GM18517 (cell line): ENCODE results near the gene TMX3.

Source experiments
- ATAC-seq: cut with Tn5 transposase; IDR thresholded peaks from one replicate; pipeline ENCODE4 v1.9.1; 2021; ENCODE audit warnings: mild to moderate bottlenecking, moderate library complexity; ENCODE audit not compliant: unreplicated experiment

TMX3 gene, protein sequence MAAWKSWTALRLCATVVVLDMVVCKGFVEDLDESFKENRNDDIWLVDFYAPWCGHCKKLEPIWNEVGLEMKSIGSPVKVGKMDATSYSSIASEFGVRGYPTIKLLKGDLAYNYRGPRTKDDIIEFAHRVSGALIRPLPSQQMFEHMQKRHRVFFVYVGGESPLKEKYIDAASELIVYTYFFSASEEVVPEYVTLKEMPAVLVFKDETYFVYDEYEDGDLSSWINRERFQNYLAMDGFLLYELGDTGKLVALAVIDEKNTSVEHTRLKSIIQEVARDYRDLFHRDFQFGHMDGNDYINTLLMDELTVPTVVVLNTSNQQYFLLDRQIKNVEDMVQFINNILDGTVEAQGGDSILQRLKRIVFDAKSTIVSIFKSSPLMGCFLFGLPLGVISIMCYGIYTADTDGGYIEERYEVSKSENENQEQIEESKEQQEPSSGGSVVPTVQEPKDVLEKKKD

DNA sequence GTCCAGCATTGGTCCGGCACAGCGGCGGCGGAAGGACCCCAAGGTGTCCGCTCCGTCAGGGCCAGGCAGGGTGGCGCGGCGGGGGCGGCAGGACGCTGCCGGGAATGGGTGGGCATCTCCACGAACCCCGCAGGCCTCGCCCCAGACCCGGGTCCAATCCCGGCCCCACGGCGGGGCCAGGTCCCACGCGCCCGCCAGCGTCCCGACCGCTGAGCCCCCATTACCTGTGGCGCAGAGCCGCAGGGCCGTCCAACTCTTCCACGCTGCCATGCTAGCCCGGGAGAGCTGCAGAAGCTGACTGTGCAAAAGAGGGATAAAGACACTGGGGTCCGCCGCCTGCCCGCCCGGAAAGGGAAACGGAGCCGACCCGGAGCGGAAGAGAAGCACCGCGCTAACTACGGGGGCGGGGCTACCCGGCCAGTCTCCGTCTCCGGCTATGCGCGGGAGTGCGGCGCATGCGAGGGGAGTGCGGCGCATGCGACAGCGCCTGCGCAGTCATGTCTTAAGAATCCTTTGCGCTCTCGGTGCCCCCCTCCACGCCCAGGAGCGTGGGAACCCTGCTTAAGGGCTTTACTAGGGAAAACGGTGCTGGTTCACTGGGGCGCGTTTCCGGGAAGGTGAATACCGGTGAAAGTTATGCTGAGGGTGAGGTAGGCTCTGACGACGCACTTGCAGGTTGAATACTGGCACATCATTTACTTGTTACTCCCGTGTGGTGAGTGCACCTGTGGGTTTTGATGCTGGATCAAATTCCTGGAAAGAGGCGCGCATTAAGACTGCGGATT, at the start of gene TMX3:
TMX3 (minus strand) TSS at position 397 of the 785 bp plus-strand sequence; CDS start at position 270, 127 bp downstream.
- peak; percentile 91 for ATAC-seq

DNA sequence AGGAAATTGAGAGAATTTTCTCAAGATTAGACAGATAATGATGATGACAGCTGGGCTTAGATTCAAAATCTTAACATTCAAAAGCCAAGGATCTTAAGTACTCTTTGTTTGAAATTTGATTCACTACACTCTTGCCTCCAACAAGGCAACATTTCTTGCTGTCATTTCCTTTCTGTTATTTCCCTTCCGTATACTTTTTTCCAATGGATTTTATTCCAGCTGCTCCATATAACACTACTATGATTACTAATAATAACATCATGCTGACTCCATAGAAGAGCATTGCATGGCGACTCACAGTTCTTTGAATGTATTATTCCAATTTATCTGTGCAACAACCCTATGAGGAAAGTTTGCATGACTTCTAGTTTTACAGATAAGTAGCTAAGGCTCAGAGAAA, 49.1 kb upstream of the TMX3 start:
- ATAC-seq, result no peak

DNA sequence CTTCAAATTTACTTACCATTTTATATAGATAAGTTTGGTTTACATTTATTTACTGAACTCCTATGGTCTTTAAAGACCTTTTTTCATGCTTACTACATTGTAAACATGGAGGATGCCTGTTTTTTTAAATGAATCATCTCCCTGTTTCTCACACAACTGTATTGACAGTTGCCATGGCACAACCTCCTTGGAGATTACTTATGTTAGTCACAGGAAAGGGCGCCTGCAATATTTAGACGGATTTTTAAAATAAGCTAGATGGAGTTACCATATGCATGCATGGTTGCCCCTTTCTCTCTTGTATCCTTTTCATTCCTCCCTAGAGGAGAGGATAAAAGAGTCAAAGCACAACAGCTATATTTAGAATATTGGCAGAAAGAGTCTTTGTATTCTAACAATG, 48.2 kb upstream of the TMX3 start:
- no peak for ATAC-seq

DNA sequence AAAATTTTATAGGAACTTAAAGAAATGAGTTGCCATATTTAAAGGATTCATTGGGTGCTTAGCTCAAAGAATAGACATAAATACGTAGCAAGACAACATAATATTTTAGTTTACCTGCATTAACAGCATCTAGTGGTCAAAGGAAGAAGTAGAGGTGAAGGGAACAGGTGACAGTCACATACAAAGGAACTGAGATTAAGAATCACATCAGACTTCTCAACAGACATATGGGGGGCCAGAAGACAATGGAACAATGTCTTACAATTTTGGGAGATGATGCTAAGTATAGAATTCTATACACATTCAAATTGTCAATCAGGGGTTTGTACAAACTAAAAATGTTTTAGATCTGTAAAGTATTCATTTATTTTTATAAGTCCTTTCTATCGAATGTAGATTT, 44.4 kb upstream of the TMX3 start:
- no peak for ATAC-seq

DNA sequence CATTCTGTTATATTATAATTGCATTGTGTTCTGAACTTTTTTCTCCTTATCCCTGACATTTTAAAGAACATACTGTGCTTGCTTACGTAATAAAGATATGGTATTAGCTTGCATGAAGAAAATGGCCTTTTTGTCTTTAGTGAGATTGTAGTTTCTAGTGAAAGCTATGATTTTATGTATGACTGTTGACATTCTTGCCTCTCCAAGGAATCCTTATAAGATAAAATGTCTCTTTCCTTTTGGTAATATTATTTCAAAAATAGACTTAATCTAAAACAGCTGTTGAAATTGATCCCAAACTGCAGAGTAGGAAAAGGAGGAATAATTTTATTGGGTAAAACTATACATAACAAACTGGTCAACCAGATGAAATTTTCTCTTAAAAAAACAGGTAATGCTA, 42.2 kb upstream of the TMX3 start:
- no peak for ATAC-seq

DNA sequence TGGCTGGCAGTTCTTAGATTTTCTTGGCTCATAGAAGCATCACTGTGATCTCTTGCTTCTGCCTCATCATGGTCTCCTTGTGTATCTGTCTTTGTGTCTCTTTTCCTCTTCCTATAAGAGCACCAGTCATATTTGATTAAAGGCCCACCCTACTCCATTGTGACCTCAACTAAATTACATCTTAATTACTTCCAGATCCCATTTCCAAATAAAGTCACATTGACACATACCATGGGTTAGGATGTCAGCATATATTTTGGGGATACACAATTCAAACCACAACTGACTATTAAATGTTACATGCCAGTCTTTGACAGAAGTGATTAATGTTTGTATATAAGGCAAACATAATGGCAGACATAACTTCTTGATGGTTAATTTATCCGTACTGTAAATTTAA, 27.3 kb upstream of the TMX3 start:
- no peak for ATAC-seq

DNA sequence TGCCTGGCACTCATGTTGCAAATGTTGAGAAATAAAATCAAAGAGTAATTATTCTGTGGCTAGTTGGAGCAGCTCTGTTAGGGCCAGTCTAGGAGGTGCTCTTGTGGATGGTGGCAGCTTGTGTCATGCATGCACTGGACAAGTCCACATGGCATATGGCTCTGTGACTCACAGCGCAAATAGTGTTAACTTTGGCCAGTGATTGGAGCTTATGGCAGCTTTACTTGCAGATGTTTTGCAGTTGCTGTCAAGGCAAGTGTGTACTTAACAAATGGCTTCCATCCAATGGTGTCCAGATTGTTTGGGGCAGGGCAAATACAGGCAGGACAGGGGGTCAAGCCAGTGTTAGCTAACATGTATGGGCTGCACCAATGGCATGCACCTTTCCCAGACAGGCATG, 26.1 kb upstream of the TMX3 start:
- ATAC-seq, result no peak

DNA sequence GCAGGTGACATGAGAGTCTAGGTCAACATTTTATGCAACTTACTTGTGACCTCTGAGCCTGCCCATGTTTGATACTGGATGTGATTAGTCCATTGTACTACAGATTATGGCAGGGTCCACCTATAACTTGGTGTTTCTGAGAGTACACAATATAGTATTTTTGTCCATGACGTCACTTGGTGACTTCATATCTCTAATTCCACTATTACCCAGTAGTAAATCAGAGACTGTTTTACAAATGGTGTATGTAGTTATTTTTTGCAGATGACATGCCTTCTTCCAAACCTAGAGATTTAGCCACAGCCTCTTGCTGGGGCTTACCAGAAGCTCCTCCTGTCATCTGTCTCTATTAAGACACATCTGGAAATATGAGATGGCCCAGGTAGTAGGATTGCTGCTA, 24.6 kb upstream of the TMX3 start:
- no peak for ATAC-seq

DNA sequence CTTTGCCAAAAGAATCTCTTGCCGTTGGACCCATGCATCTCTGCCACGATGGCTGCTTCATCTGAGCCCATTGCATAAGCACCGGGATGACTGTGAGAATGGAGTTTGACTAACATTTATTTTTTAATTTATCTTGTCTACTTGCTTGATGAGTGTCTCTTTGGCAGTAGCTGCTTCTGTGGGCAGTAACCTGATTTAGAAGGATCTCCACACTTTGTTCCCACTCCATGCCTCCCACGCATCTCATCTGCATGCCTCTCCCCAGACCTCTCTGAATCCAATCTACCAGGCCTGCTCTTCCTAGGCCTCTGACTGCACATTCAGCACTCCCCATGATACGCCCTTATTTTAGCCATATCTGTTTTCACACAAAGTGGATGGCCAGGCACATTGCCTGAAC, 23.7 kb upstream of the TMX3 start:
- no peak for ATAC-seq

DNA sequence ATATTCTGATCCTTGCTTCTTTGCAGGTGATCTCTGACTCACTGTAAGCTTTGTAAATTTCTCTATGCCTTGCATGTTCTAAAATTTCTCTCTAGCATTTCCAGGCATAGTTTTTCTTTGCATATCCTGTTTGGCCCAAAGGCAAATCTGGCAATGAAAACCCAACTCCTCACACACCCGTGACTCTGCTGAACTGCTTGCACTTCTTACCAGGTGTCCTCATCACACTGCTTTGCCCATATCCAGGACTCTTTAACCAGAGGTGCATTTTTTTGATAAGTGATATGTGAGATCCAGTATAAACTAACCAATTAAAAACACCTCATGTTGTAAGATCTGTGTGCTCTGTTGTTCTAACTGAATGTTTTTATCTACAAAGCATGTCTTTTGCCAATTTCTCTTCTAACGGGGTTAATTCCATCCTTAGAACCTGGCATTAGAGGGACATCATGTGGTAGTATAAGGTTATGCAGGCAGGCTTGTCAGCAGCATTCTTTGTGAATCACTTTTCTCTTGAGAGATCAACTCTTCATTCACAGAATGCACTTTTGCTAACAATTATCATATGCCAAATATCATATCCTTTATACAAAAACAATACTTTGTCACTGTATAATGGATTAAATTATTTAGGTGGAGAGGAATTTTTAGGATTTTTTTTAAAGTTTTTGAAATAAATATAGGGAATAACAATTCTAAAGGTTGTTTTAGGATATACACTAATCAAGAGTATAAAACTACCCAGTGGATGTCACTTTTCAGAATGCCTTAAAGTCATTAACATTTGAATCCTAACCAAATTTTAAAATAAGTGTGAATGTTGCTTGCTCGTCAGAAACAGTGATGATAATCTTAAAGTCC, 20.8 kb upstream of the TMX3 start:
- peak; percentile 92 for ATAC-seq

DNA sequence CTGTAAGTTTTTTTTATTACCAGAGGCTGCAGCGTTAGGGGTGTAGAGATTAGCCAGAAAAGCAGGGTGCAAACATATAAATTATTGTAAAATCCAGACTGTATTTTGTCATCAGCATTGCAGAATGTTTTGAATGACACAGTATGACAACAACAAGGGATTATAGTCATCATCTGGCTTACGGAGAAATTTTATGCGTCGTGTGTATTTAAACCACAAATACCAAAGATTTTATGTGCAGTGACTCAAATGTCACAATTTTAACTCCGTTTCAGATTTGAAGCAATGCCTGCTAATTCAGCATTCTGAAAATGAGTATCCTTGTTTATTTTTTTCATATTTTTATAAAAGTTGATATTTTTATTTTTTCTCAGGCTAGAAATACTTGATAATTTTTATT, 19.4 kb upstream of the TMX3 start:
- ATAC-seq, result no peak

DNA sequence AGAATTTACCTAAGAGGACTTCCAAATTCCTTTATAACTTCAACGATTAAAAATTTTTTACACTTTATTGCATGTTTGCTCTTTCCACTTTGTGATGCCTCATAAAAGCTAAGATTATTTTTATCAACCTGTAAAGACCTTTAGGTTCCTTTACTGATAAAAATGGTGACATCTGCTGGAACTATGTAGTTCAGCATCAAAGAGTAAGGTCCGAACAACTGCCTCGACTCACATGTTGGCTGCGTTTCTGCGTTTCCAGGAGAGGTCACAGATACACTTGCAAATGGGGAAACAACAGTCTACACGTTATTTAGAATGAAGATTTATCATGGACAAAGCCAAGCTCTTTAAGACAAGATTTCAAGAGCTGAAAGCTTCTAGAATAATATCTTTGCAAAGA, 18.8 kb upstream of the TMX3 start:
- ATAC-seq, result no peak

DNA sequence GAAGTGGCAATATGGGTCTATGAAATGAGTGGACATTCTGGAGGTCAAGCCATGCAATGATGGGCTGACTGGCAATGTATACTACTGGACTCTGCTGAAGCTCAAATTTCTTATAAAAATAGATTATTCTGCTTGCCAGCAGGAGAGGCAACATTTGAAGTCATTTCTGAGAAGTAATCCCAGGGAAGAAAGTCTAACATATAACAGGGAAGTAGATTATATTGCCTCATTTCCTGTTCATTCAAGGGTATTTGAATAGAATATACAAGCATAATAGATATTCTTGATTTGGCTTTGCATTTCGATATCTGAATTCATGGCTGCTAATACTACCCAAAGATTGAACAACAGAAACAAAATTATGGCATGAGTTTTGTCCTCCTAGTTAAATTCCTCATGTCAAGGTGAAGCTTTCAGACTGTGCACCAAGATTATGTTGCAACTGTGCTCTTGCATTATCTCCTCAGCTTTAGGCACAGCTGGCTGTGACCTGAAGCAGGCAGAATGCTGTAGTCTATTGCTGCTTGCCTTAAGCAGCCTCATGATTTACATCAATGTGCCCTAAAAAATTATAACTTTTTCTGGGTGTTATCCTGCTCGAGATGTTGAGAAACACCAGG, 13.3 kb upstream of the TMX3 start:
- ATAC-seq, result no peak

DNA sequence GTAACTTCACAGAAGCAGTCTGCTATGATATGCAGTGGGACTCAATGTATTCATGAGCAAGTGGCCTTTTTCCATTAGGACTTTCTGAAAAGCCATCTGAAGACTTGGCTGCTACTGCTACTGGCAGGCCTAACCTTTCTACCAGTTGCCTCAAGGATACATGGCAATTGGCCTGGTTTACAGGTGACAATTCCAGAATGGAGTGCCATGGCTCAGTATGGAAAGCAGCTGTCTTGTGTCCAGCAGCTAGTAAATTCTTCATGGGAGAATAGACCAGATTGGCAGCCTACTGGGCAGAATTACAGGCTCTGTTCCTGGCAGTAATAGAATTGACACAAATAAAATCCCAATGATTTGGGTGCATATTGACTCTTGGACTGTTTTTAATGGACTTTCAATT, 12.6 kb upstream of the TMX3 start:
- no peak for ATAC-seq

DNA sequence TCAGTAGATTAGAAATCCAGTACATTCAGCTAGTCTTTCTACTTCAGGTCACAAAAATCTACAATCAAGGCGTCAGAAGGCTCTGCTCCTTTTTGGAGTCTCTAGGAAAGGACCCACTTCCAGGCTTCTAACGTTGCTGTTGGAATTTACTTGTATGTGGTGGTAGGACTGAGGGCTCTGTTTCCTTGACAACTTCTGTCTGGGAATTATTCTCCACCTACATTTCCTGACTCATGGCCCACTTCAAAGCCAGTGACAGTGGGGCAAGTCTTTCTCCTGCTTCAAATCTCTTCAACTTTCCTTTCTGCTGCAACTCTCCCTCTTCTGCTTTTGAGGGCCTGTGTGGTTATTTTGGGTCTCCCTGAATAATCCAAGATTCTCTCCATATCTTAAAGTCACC, 10.4 kb upstream of the TMX3 start:
- ATAC-seq, result no peak

DNA sequence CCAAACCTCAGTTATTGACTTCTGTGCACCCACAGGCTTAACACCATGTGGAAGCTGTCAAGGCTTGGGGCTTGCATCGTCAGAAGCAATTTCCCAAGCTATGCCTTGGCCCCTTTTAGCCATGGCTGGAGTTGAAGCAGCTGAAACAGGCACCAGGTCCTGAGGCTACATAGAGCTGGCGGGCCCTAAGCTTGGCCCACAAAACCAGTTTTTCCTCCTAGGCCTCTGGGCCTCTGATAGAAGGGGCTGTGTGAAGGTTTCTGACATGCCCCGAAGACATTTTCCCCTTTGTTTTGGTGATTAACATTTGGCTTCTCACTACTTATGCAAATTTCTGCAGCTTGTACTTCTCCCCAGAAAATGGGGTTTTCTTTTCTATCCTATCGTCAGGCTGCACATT, 9.1 kb upstream of the TMX3 start:
- ATAC-seq, result no peak

DNA sequence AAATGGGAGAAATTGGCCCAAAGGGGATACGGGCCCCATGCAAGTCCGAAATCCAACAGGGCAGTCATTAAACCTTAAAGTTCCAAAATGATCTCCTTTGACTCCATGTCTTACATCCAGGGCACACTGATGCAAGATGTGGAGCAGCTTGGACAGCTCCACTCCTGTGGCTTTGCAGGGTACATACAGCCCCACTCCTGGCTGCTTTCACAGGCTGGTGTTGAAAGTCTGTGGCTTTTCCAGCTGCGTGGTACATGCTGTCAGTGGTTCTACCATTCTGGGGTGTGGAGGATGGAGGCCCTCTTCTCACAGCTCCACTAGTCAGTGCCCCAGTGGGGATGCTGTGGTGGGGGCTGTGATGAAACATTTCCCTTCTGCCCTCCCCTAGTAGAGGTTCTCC, 8.6 kb upstream of the TMX3 start:
- ATAC-seq, result no peak

DNA sequence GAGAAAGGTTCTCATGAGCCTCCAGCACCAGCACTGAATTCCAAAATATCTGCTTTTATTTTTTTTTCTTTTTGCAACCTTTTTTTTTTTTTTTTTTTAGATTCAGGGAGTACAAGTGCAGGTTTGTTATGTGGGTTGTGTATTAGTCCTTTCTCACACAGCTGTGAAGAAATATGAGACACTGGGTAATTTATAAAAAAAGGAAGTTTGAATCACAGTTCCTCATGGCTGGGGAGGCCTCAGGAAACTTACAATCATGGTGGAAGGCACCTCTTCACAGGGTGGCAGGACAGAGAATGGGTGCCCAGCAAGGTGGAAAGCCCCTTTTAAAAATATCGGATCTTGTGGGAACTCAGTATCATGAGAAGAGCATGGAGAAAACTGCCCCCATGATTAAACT, 7.9 kb upstream of the TMX3 start:
- no peak for ATAC-seq

DNA sequence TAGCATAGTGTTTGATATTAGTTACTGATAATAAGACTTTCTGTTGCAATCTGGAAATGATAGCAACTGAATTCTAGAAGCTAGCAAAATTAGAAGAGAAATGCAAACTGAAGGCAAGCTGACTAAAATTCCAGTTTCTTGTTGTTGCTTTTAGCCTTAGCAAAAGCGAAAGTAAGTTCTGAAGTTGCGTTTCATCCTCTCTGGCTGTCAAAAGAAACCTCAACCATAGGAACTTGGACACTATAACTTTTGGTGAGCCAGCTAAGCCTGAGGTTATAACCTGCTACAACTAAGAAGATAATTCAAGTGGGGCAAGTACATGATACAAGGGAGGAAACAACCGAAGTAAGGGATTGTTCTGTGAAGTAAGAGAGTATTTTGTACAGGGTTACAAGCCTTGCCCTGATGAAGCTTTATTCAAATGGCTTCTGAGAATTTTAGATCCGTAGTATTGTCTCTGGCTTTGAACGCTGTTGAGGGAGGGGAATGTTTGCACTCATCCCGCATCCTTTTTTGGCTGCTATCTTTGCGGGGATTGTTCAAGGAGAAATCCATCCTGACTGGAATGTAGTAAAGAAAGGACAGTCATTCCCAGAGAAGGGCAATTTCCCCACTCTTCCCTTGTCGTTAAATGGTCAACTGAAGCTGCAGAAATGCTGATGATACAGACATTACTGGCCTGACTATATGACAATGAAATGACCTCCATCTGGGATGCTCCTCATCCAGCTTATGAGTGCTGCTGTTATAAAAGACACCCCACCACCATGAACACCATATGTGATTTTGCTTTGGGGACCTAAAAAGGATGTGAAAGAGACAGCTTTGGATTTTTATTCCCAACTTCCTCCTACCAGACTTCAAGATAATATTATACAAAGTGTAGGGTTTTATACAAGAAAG, 7.0 kb upstream of the TMX3 start:
- ATAC-seq, result peak; percentile 90

DNA sequence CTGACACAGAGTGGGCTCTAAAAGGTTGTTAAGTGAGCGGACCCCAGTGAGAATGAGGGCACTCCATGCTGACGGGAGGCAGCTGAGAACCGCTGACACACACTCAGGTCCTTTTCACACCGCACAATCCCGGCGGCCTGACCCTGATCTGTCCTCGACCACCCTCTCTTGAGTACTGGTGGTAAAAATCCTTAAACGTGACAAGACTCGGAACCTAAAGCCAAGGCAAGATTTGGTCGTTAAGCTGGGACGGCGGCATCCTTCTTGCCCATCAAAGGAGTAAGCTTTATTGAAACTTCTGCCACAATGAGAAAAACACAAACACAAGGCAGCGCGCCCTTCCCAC, 569 bp downstream of the TMX3 start:
- peak; percentile 11 for ATAC-seq
